HG03159 (cell line): ENCODE measurements around the gene GRIK5.
"Not testable (repeated sequence)": the region's sequence is repeated elsewhere in the genome, so short reads cannot be mapped to it uniquely, and the experiment has no call there.

ENCODE experiments used
- ATAC-seq: cut with Tn5 transposase; IDR thresholded peaks from one replicate; pipeline ENCODE4 v1.9.1; 2021; ENCODE audit warnings: mild to moderate bottlenecking, moderate library complexity; ENCODE audit not compliant: unreplicated experiment

The GRIK5 gene

DNA sequence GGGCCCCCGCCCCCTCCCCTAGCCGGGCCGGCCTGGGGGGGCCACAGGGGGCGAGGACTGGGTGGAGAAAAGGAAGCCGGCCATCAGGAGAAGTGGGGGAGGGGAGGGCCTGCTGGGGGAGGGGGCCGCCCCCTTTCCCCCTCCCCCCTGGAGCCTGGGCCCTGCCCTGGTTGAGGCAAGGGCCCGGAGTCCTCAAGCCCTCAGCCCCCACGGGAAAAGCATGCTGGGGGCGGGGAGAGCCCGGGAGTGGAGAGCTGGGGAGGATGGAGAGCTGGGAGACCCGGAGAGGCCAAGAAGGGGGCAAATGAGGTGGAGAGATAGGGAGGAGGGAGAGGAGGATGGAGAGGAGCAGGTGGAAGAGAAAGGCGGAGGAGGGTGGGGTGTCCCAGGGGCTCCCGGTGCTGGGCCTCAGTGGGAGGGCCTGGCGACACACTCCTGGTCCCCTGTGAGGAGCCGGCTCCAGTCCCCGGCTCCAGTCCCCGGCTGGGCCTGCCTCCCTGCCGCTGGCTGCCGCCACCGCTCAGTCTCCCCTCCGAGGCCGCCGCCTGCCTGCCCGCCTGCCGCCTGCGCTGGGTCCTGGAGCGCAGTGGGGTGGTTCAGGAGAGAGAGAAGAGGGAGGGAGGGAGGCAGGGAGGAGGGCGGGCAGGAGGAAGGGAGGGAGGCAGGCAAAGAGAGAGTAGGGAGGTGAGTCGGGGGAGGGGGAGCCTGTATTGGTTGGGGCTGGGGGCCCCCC, at the start of gene GRIK5:
Gene GRIK5 (minus strand): TSS at position 588 of the 733 bp plus-strand sequence. CDS start 4,436 bp downstream, outside the sequence.
- ATAC-seq: no peak

DNA sequence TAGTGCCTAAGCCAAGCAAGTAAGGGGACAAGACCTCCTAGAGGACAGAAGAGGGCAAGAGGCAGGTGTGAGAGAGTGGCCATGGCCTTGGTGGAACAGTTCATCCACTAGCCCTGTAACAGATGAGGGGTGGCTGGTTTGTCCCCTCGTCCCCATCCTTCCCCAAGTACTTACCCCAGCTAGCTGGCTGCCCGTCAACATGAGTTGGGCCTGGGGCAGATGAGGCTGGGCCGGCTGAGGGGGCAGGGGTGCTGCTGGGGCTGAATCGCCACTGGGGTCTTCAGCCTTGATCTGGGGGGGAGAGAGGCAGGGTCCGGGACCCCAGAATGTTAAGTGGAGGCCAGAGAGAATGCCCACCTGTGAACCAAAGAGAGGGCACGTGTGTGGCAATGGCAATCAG, 47.1 kb upstream of the GRIK5 start:
- ATAC-seq: no peak

DNA sequence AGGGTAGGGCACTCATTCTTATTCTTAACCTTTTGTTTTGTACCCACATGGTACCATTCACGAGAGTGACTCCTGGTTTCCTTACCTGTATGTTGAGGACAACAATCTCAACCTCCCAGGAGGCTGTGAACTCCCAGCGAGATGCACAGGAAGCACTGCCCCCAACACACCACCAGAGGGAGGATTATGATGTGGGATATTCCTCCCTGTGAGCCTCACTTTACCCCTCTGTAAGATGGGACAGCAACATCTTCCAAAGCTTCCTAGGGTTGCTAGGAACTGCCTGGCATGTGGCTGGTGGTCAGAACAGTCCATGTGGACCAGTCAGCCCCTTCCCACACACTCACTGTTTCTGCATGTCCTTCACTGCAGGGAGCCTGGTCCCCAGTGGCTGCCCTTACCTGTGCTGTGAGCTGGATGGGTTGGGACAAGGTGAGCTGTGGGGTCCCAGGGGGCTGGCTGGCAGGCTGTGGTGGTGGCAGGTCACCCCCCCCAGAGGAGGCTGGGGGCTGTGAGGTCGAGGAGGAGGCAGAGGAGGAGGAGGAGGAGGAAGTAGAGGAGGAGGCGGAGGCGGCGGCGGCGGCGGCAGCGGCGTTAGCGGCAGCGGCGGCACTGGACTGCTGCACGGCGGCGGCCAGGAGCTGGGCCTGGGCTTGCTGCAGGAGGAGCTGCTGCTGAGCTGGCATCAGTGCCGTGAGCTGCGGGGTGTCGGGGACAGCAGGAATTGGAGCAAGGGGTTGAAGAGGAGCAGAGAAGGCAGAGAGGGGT, 46.5 kb upstream of the GRIK5 start:
- ATAC-seq: no peak

- ATAC-seq: no peak
Measured at GRCh38 chr19:42115705-42116104, 45.7 kb upstream of the GRIK5 start.

GRCh38 chr19:42115219-42115618, 45.2 kb upstream of the GRIK5 start:
- no peak for ATAC-seq

GRCh38 chr19:42114412-42114811, 44.4 kb upstream of the GRIK5 start:
- no peak for ATAC-seq

DNA sequence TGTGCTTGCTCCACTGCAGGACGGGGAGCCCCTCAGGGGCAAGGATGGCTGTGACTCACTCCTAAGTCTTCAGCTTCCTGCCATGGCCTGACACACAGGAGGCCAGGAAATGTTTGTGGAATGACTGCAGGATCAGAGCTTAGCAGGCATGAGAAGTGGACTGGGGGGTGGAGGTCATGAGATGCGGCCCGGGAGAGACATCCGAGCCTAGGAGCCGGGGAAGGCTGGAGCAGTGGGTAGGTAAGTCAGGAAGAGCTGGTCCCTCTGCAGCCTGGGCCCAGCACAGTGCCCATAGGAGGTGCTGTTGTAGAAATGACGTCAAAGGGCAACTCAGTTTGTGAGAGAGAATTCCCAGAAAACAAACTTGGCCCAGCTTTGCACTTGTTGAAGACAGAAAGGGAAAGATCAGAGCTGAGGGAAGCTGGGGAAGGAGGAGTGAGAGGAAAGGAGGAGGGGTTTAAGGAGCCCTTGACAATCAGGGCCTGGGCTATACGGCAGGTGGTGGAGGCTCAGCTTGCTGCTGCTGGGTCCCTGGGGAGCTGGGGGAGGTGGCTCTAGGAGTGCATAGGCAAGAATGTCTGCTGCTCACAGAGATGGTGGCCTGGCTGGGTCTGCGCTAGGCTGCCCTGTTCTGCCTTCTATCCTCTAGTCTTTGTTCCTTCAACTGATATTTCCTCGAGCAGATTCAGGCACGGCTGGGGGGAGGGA, 43.8 kb upstream of the GRIK5 start:
- peak; percentile 55 for ATAC-seq

DNA sequence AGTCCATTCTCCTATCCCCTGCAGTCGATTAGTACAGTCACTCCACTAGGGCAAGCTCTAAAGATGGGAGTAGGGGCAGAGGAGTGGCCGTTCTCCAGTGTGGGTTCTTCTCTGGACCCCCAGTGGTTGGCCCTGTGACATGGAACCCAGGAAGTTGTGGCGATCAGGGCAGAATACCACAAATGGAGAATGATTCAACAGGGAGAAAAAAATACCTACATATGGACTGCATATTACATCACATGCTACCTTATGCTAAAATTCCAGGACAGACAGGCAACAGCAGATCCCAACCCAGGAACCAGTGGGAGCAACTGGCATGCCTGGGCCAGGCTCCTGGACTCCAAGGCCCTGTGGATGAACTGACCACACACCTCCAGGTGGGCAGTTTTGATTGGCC, 41.8 kb upstream of the GRIK5 start:
- ATAC-seq: no peak

DNA sequence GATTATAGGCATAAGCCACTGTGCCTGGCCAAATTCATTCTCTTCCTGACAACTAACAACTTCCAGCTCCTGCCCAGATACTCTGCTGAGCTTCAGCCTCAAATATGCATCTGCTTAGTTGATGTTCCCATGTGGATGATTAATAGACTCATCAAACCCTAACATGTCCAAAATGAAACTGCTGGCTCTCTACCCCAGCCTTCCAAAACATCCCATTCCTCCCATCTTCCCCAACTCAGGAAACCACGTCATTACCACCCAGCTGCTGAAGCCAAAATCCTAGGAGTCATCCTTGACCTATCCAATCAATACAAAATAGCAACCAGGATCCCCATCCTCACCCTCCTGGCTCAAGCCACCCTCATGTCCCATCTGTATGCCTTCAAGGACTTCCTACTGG, 41.4 kb upstream of the GRIK5 start:
- no peak for ATAC-seq

DNA sequence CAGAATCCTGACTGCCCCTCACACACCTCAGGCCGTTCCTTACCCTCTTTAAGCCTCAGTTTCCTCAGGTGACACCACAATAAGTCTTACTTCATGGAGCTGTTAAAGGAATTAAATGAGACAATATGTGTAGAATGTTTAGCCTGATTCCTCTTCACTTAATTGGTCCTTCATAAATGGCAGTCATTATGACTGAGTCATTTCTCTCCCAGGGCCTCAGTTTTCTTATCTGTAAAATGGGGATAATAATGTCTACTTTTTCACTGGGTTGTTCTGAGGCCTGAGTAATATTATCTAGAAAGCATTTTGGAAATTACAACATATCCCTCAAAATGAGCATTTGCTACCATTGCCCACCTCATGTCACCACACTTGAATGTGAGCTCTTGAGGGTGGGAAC, 40.7 kb upstream of the GRIK5 start:
- ATAC-seq: no peak

GRCh38 chr19:42109896-42110295, 39.9 kb upstream of the GRIK5 start:
- ATAC-seq: no peak

DNA sequence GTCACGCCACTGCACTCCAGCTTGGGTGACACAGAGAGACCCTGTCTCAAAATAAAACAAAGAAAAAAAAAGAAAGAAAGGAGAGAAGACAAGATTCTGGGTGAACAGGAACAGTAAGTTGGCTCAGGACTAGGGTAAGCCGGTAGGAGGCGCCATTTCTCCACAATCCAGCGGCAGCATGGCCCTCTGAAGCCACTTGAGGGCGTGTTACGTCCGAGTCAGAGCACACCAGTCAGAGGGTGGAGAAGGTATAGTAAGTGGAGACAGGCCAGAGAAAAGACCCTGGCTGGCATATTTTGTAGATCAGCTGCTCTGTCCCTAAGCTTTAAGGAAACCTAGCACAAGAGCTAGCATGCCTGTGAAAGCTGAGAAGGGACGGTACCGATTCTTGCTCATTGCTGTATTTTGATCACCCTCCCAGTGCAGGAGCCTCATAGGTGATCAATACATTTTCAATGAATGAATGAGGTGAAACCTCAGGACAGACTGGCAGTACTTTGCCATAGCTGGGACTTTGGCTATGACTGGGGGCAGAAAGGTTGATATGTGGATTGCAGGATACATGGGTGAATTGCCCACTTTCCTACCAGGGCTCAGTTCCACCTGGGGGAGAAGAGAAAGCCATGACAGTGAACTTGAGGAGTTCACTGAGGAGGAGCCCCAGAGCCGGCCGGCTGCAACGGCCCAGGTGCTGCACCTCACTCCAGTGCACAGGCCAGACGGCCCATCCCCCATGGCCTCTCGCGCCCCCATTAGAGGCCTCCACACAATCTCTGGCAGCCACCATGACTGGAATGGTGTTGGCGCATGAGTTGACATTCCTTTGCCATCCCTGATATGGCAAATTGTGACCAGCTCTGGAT, 38.8 kb upstream of the GRIK5 start:
- peak; percentile 65 for ATAC-seq

DNA sequence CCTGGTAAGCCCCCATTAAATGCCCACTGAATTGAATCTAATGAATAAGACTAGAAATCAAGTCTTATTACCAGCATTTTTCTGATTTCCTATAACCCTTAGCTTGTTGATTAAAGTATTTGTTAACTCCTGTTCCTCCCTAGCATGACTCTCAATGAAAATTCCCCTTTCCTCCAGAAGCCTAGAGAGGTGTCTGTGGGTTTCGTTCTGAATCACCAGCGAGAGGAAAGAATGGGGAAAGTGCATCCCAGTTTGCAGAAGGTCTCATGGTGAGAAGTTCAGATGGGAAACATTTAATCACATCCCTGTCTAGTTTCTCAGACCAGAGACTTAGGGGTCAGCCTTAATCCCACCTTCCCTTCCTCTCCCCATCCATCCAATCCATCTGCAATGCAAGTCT, 35.4 kb upstream of the GRIK5 start:
- ATAC-seq: no peak

DNA sequence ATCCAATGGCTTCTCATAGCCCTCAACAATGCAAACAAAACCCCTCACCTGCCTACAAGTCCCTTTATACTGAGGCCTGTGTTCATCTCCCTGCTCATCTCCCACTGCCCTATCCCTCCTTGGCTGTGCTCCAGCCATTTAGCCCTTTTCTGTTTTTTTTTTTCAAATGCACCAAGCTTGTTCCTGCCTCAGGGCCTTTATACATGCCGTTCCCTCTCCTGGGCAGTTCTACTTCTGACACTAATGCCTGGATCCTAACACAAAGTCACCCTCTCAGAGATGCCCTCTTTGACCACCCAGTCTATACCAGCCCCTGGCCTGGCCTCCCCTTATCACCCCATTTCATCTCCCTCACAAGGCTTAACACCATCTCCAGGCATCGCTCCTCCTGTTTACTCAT, 32.9 kb upstream of the GRIK5 start:
- no peak for ATAC-seq

DNA sequence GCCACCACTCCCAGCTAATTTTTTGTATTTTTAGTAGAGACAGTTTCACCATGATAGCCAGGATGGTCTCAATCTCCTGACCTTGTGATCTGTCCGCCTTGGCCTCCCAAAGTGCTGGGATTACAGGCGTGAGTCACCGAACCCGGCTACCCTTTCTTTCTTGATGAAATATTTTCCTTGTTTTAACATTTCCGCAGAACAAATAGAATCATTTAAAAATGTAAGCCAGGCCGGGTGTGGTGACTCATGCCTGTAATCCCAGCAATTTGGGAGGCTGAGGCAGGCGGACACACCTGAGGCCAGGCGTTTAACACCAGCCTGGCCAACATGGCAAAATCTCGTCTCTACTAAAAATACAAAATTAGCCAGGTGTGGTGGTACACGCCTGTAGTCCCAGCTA, 30.2 kb upstream of the GRIK5 start:
- not testable (repeated sequence) for ATAC-seq

DNA sequence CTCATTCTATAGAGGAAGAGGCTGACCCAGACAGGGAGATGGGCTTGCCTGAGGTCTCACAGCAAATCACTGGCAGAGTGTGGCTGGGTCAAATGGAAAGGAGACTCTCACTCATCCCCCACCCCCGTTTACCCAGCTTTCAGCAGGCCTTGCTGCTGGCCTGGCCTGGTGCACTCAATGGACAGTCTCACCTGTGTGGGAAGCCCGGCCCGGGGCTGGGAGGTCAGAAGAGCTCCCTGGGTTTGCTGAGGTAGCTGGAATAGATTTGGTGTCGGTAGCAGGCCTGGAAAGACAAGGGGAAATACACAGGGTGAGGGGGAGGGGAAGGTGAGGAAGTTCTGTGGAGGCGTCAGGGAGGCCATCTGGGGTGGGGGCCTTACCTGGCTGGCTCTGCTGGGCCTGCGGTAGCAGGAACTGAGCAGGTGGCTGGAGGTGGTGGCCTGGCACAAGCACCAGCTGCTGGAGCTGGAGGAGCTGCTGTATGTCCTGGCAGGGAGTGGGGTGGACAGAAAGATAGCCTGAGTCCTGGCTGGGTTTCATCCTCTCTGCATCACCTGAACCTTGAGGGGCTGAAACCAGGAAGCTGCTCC, 29.4 kb upstream of the GRIK5 start:
- ATAC-seq: no peak

DNA sequence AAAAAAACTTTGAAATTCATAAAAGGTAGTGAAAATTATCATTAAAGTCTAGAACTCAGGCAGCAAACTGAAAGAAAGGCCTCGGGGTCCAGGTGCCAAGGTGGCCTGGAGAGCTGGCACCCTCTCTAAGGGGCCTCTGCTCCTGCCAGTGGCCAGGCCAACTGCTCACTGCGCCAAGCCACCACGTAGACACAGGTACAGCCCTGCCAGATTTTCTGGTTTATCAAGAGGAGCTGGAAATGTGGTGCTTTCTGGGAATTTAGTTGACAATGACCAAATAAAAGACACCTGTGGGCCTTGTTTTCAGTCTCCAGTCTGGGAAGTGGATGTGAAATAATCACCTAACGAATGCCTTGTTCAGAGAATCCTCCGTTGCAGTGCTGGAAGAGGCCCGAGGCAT, 28.8 kb upstream of the GRIK5 start:
- no peak for ATAC-seq

DNA sequence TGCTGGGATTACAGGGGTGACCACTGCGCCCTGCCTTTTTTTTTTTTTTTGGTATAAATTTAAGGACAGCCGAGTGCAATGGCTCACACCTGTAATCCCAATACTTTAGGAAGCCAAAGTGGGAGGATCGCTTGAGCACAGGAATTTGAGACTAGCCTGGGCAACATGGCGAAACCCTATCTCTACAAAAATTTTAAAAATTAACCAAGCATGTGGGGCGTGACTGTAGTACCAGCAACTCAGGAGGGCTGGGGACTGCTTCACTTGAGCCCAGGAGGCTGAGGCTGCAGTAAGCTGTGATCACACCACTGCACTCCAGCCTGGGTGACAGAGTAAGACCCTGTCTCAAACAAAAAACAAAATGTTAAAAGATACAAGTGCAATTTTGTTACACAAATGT, 27.5 kb upstream of the GRIK5 start:
- no peak for ATAC-seq

DNA sequence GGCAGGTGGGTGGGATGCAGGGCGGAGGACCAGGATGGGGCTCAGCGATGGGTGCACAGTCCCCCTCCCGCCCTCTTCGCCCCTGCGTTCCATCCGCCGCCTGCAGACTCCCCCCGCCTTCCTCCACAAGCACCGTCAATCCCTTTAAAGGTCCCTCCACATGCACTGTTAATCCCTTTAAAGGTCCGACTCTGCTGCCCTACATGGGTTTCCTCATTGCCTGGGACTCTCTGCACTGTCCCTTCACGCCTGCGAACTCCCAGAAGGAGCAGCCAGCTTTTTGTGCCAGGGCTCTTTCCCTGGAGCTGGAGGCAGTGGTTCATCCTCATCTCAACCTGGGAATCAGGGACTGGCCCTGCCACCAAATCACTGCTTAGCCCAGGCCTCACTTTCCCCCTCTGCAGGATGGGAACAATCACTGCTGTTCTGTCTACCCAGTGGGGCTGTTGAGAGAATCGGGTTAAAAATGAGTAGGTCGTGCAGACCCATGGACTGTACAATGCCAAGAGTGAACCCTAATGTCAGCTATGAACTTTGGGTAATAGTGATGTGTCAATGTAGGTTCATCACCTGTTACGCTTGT, 26.3 kb upstream of the GRIK5 start:
- ATAC-seq: no peak

DNA sequence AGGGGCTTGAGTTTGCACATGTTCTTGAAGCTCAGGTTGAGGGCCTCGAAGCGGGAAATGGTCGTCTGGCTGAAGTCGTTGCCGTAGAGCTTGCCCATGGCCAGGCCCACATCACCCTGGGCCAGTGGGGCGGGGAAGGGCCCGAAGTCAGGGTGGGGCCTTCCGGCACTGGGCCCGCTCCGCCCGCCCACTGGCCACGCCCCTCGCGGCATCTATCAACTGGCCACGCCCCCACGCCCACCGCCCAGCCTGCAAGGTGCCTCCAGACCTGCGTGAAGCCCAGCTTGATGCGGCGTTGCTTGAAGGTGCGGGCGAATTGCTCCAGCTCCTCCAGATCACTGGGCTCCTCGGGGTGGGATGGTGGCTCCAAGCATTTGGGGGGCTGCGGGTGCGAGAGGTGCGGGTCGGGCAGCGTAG, 25.8 kb upstream of the GRIK5 start:
- ATAC-seq: no peak
